Measurements from ENCODE around the gene ZMYM2.

ZMYM2 gene

GRCh38 chr13:20102525-20103180 lies 144.1 kb downstream of the ZMYM2 start:
- Histone ChIP-seq H3K27me3 (ENCODE audit: insufficient read depth, low read depth, severe bottlenecking) (no peaks in the 10 kb centered on the region), H3K9me3 (ENCODE audit: severe bottlenecking) (no peaks in the 10 kb centered on the region), H3K36me3 (no peaks in the 10 kb centered on the region), H3K4me3 (ENCODE audit: low read depth, low read length) (no peak overlapping the region), H3K27ac (no peak overlapping the region)
- DNase-seq = no peak
- TF ChIP-seq CTCF (IDR thresholded peaks at IDR 0.05; ENCODE audit: low read depth, low read length) = no peak

GRCh38 chr13:20105161-20105689 lies 146.7 kb downstream of the ZMYM2 start:
- no peak overlapping the region for H3K27ac ChIP-seq
- no peaks in the 10 kb centered on the region for H3K27me3 ChIP-seq (ENCODE audit: insufficient read depth, low read depth, severe bottlenecking)
- H3K4me3 ChIP-seq (ENCODE audit: low read depth, low read length) = no peak overlapping the region
- peaks cover 5% of the 10 kb centered on the region for H3K9me3 ChIP-seq (ENCODE audit: severe bottlenecking)
- TF ChIP-seq CTCF (IDR thresholded peaks at IDR 0.05; ENCODE audit: low read depth, low read length) = no peak
- H3K36me3 ChIP-seq = no peaks in the 10 kb centered on the region
- no peak for DNase-seq

- H3K4me3 ChIP-seq (ENCODE audit: low read depth, low read length) = no peak overlapping the region
- DNase-seq = no peak
- no peak overlapping the region for H3K27ac ChIP-seq
- H3K27me3 ChIP-seq (ENCODE audit: insufficient read depth, low read depth, severe bottlenecking) = no peaks in the 10 kb centered on the region
- no peak for TF ChIP-seq CTCF (IDR thresholded peaks at IDR 0.05; ENCODE audit: low read depth, low read length)
- no peaks in the 10 kb centered on the region for H3K36me3 ChIP-seq
- peaks cover 10% of the 10 kb centered on the region for H3K9me3 ChIP-seq (ENCODE audit: severe bottlenecking)
These were observed 148.2 kb downstream of the ZMYM2 start for GRCh38 chr13:20106742-20107141.

- DNase-seq = no peak
- TF ChIP-seq CTCF (IDR thresholded peaks at IDR 0.05; ENCODE audit: low read depth, low read length) = no peak
- Histone ChIP-seq H3K36me3 (no peaks in the 10 kb centered on the region), H3K4me3 (ENCODE audit: low read depth, low read length) (no peak overlapping the region), H3K9me3 (ENCODE audit: severe bottlenecking) (peaks cover 10% of the 10 kb centered on the region), H3K27ac (no peak overlapping the region), H3K27me3 (ENCODE audit: insufficient read depth, low read depth, severe bottlenecking) (no peaks in the 10 kb centered on the region)
These were observed 150.5 kb downstream of the ZMYM2 start for GRCh38 chr13:20109037-20109436.

GRCh38 chr13:20114066-20114610 lies 155.6 kb downstream of the ZMYM2 start:
- Histone ChIP-seq H3K27ac (no peak overlapping the region), H3K27me3 (ENCODE audit: insufficient read depth, low read depth, severe bottlenecking) (no peaks in the 10 kb centered on the region), H3K9me3 (ENCODE audit: severe bottlenecking) (peaks cover 7% of the 10 kb centered on the region), H3K36me3 (0 out of 2 replicates have a peak, but pooled peaks cover 4% of the 10 kb centered on the region), H3K4me3 (ENCODE audit: low read depth, low read length) (no peak overlapping the region)
- DNase-seq = no peak
- TF ChIP-seq CTCF (IDR thresholded peaks at IDR 0.05; ENCODE audit: low read depth, low read length) = no peak
